ENCODE results near the gene GALM.

DNA sequence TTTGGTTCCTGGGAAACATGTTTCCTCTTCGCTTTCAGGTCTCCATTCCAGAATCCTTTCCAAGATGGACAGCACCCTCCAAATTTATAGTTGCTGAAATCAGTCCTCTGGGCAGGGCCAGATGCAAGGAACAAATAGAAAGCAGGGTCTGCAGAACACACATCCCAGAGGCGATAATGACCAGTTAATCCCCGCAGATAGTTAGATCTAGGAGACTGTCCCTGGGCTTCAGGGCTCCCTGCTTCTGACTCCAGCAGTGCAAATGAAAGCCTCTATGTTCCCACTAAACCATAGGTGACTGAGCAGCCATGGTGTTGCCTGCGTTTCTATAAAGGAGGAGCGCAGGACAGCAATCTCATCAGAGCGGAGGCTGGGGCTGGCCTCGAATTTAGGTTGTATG is 46.5 kb downstream of the GALM start:
- no peak for TF ChIP-seq POLR2AphosphoS5 (IDR thresholded peaks at IDR 0.05; ENCODE audit: low read depth, low read length)
- no peak for TF ChIP-seq FOXP2 (optimal IDR thresholded peaks at IDR 0.05; ENCODE audit: borderline replicate concordance, extremely low read depth, extremely low read length, insufficient read depth)
- TF ChIP-seq, protein P1, sequence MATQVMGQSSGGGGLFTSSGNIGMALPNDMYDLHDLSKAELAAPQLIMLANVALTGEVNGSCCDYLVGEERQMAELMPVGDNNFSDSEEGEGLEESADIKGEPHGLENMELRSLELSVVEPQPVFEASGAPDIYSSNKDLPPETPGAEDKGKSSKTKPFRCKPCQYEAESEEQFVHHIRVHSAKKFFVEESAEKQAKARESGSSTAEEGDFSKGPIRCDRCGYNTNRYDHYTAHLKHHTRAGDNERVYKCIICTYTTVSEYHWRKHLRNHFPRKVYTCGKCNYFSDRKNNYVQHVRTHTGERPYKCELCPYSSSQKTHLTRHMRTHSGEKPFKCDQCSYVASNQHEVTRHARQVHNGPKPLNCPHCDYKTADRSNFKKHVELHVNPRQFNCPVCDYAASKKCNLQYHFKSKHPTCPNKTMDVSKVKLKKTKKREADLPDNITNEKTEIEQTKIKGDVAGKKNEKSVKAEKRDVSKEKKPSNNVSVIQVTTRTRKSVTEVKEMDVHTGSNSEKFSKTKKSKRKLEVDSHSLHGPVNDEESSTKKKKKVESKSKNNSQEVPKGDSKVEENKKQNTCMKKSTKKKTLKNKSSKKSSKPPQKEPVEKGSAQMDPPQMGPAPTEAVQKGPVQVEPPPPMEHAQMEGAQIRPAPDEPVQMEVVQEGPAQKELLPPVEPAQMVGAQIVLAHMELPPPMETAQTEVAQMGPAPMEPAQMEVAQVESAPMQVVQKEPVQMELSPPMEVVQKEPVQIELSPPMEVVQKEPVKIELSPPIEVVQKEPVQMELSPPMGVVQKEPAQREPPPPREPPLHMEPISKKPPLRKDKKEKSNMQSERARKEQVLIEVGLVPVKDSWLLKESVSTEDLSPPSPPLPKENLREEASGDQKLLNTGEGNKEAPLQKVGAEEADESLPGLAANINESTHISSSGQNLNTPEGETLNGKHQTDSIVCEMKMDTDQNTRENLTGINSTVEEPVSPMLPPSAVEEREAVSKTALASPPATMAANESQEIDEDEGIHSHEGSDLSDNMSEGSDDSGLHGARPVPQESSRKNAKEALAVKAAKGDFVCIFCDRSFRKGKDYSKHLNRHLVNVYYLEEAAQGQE (IDR thresholded peaks at IDR 0.05; ENCODE audit: insufficient read depth in 1 of 2, low read depth in 2 of 2, low read length in 2 of 2): no peak
- TF ChIP-seq SIN3A (IDR thresholded peaks at IDR 0.05; ENCODE audit: borderline replicate concordance, insufficient read depth, low read length): no peak

Data from PFSK-1 (cell line).